Caco-2 (cell line): ENCODE data around the gene RAD51B. TPM values are rescaled to one million over a fixed set of nuclear protein-coding genes. Genes with fewer than 3 reads are reported as not detected.

ENCODE experiments used
- BruUV-seq: library from RNA; stranded (reverse); fragments of 400-500 nt; replicated peaks from 2 replicates; lab custom pipeline; 2021; lab: Mats Ljungman, UMichigan
- CTCF ChIA-PET: fragments of 300-600 bp; sonication (Branson Sonifier 250); formaldehyde crosslinking; loops from one replicate; lab custom pipeline; 2022; ENCODE audit warnings: antibody characterized with exemption; lab: Charles Lee
- POLR2A ChIA-PET: fragments of 300-600 bp; sonication (Branson Sonifier 250); formaldehyde crosslinking; loops from one replicate; lab custom pipeline; 2022; ENCODE audit warnings: antibody characterized with exemption; lab: Charles Lee
- DNase-seq, 2 experiments: peaks; one replicate each; pipeline versions ENCODE4 v3.0.0 to v3.0.0-alpha.2; 2020 to 2022
- H3K27me3 ChIP-seq: replicated peaks from 2 replicates; pipeline ENCODE4 v1.6.0; 2011; ENCODE audit warnings: low read length; ENCODE audit not compliant: control insufficient read depth, insufficient read depth
- H3K36me3 ChIP-seq: 2 replicates; pipeline ENCODE4 v1.5.1; 2011; ENCODE audit warnings: low read length; ENCODE audit not compliant: control insufficient read depth, insufficient read depth
- H3K4me1 ChIP-seq: fragments of 250-450 bp; sonication (Bioruptor Pico); 2 replicates; pipeline ENCODE4 v1.5.1; 2020; ENCODE audit warnings: mild to moderate bottlenecking
- H3K4me3 ChIP-seq: 2 replicates; pipeline ENCODE4 v1.5.1; 2011; ENCODE audit warnings: low read depth, mild to moderate bottlenecking, control low read depth, low read length
- H3K9me3 ChIP-seq: fragments of 250-450 bp; sonication (Bioruptor Pico); 2 replicates; pipeline ENCODE4 v1.5.1; 2020; ENCODE audit warnings: mild to moderate bottlenecking, moderate library complexity
- H3K27ac Mint-ChIP-seq: one replicate; pipeline ENCODE4 v1.8.0; 2022; ENCODE audit warnings: mixed read lengths; ENCODE audit not compliant: unreplicated experiment
- H3K27me3 Mint-ChIP-seq: one replicate; pipeline ENCODE4 v1.8.0; 2022; ENCODE audit warnings: mixed read lengths; ENCODE audit not compliant: insufficient read depth, unreplicated experiment
- H3K36me3 Mint-ChIP-seq: one replicate; pipeline ENCODE4 v1.8.0; 2022; ENCODE audit warnings: mild to moderate bottlenecking, mixed read lengths; ENCODE audit not compliant: insufficient read depth, unreplicated experiment
- H3K4me1 Mint-ChIP-seq: one replicate; pipeline ENCODE4 v1.8.0; 2022; ENCODE audit warnings: low read depth, mixed read lengths; ENCODE audit not compliant: unreplicated experiment
- H3K4me3 Mint-ChIP-seq: one replicate; pipeline ENCODE4 v1.8.0; 2022; ENCODE audit warnings: mild to moderate bottlenecking, moderate library complexity, mixed read lengths; ENCODE audit not compliant: unreplicated experiment
- H3K9me3 Mint-ChIP-seq: one replicate; pipeline ENCODE4 v1.8.0; 2022; ENCODE audit warnings: mixed read lengths; ENCODE audit not compliant: unreplicated experiment
- CTCF ChIP-seq, 2 experiments: fragments of 200-600 bp in 1 of 2; IDR thresholded peaks; 1 replicate in 1 of 2; 2 replicates in 1 of 2; pipeline versions ENCODE4 v1.5.1 to v1.8.0; 2011 to 2022; ENCODE audit warnings: antibody characterized with exemption in 1 of 2, control low read depth in 1 of 2, inconsistent platforms in 1 of 2, low read depth in 1 of 2, low read length in 1 of 2, mild to moderate bottlenecking in 1 of 2, moderate library complexity in 1 of 2; ENCODE audit not compliant: insufficient read depth in 1 of 2, severe bottlenecking in 1 of 2, unreplicated experiment in 1 of 2
- intact Hi-C: fragments of 100-400 bp; cut with micrococcal nuclease; formaldehyde crosslinking; loops from one replicate; pipeline ENCODE4 v1.10.0; 2022; ENCODE audit not compliant: unreplicated experiment
- total RNA-seq: library from RNA; stranded (reverse); gene quantifications from 2 replicates; pipeline ENCODE4 v1.2.3, GENCODE V29; 2022

The RAD51B gene
- total RNA-seq, 1 experiment from 2014 or later = 16.7 TPM

DNA sequence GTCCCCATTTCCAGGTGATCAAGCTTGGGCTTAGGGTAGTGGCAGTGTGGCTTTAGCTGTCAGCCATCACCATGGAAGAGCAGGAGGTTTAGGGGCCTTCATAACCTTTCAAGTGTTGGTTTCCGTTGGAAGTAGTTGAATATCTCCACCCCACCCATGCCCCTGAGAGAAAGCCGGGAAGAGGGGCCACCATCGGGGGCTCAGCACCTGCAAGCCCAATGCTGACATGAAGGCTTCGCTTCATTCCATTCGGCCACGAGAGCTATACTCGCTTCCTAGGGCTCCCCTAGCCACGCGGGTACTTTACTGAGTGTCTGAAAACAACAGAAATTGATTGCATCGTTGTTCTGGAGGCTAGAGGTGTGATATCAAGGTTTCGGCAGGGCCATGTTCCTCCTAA lies 738.5 kb downstream of the RAD51B start:
- Histone ChIP-seq H3K27me3 (no peaks in the 10 kb centered on the region), H3K4me3 (no peak overlapping the region), H3K36me3 (no peaks in the 10 kb centered on the region), H3K9me3 (no peaks in the 10 kb centered on the region), H3K4me1 (peaks cover 4% of the 10 kb centered on the region)
- Mint-ChIP-seq H3K4me1 (peaks cover 11% of the 10 kb centered on the region), H3K9me3 (peaks cover 8% of the 10 kb centered on the region), H3K27ac (no peak overlapping the region), H3K36me3 (peaks cover 5% of the 10 kb centered on the region), H3K27me3 (no peaks in the 10 kb centered on the region), H3K4me3 (no peak overlapping the region)
- DNase-seq = no peak
- no TSS peak for BruUV-seq
- POLR2A ChIA-PET = no interaction called here
- CTCF ChIA-PET = no interaction called here
- intact Hi-C loops = no loop called here
- no peak for TF ChIP-seq CTCF (IDR thresholded peaks at IDR 0.05; ENCODE audit: insufficient read depth in 1 of 2, low read depth in 1 of 2, low read length in 1 of 2, severe bottlenecking in 1 of 2, unreplicated experiment in 1 of 2)

DNA sequence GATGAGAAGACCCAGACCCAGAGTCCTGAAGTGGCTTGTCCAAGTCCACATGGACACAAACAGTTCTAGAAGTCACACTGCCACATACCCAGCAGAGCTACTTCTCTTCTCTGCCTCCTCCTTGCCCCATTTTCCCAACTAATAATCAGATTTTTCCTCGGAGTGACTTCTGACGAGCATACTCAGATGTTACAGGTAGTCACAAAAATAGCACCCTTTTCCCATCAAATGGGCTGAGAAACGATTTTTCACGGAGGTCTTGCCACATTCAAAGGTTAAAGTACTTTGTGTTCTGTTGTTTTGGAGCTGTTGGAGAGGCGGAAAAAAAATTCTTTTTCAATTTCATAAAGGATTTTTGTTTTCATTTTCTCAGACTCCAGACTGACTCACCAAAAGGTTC lies 740.4 kb downstream of the RAD51B start:
- intact Hi-C loops = no loop called here
- DNase-seq = no peak
- TF ChIP-seq CTCF (IDR thresholded peaks at IDR 0.05; ENCODE audit: insufficient read depth in 1 of 2, low read depth in 1 of 2, low read length in 1 of 2, severe bottlenecking in 1 of 2, unreplicated experiment in 1 of 2) = no peak
- Mint-ChIP-seq H3K27me3 (no peaks in the 10 kb centered on the region), H3K36me3 (peaks cover 15% of the 10 kb centered on the region), H3K4me1 (peaks cover 16% of the 10 kb centered on the region), H3K4me3 (no peak overlapping the region), H3K9me3 (peaks cover 8% of the 10 kb centered on the region), H3K27ac (no peak overlapping the region)
- no peaks in the 10 kb centered on the region for H3K36me3 ChIP-seq
- no peaks in the 10 kb centered on the region for H3K27me3 ChIP-seq
- H3K4me3 ChIP-seq = no peak overlapping the region
- H3K4me1 ChIP-seq = peaks cover 18% of the 10 kb centered on the region
- ChIA-PET CTCF (no interaction called here), POLR2A (no interaction called here)
- no peaks in the 10 kb centered on the region for H3K9me3 ChIP-seq
- BruUV-seq = no TSS peak

GRCh38 chr14:68561531-68562007 lies 742.0 kb downstream of the RAD51B start:
- peaks cover 15% of the 10 kb centered on the region for H3K36me3 Mint-ChIP-seq
- Histone ChIP-seq H3K9me3 (no peaks in the 10 kb centered on the region), H3K27me3 (no peaks in the 10 kb centered on the region), H3K36me3 (no peaks in the 10 kb centered on the region), H3K4me3 (no peak overlapping the region), H3K4me1 (peaks cover 33% of the 10 kb centered on the region)
- BruUV-seq = no TSS peak
- H3K27me3 Mint-ChIP-seq = no peaks in the 10 kb centered on the region
- peak overlapping the region; percentile 45 for H3K27ac Mint-ChIP-seq
- H3K4me3 Mint-ChIP-seq = no peak overlapping the region
- no peak for TF ChIP-seq CTCF (IDR thresholded peaks at IDR 0.05; ENCODE audit: insufficient read depth in 1 of 2, low read depth in 1 of 2, low read length in 1 of 2, severe bottlenecking in 1 of 2, unreplicated experiment in 1 of 2)
- ChIA-PET CTCF (no interaction called here), POLR2A (no interaction called here)
- no peak for DNase-seq
- intact Hi-C loops = no loop called here
- peaks cover 27% of the 10 kb centered on the region for H3K4me1 Mint-ChIP-seq
- peaks cover 8% of the 10 kb centered on the region for H3K9me3 Mint-ChIP-seq
